ENCODE measurements around the gene WDR49.
"Not testable (repeated sequence)": the region's sequence is repeated elsewhere in the genome, so short reads cannot be mapped to it uniquely, and the experiment has no call there.

The WDR49 gene

DNA sequence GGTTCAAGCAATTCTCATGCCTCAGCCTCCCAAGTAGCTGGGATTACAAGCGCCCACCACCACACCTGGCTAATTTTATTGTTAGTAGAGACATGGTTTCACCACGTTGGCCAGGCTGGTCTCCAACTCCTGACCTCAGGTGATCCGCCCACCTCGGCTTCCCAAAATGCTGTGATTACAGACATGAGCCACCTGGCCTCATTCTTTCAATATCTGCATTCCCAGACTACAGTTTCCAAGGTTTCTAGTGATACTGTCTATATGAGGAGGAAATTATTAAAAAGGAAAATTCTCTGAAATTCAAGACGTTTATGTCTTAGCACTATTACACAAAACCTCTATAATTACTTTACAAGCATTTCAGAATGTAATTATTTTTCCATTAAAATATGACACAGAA is 39.5 kb downstream of the WDR49 start:
- DNase-seq (ENCODE audit: low spot score) = not testable (repeated sequence)

DNA sequence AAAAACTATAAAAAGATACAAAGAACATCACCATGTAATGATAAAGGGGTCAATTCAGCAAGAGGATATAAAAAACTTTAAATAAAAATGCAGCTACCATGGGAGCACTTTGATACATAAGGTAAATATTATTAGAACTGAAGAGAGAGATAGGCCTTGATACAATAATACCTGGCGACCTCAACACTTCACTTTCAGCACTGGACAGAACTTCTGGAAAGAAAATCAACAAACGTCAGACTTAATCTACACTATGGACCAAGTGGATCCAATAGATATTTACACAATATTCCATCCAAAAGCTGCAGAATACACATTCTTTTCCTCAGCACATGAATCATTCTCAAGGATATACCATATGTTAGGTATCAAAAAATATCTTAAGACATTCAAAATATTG is 42.0 kb downstream of the WDR49 start:
- DNase-seq (ENCODE audit: low spot score) = no peak

DNA sequence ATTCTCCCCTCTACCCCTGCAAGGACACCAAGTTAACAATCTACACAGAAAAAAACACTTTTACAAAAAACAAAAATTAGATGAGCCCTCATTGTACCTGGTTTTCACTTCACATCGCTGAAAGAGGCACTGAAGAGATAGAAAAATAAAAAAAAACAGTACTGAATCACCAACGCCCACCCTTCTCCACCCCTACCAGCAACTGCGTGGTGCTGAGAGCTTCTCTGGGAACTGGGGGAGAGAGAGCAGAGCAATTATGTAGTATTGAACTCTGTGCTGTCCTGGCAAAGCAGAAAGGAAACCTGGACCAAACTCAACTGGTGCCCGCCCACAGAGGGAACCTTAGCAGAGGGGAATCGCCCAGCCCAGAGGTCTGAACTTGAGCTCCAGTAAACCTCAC is 44.6 kb downstream of the WDR49 start:
- no peak for DNase-seq (ENCODE audit: low spot score)

DNA sequence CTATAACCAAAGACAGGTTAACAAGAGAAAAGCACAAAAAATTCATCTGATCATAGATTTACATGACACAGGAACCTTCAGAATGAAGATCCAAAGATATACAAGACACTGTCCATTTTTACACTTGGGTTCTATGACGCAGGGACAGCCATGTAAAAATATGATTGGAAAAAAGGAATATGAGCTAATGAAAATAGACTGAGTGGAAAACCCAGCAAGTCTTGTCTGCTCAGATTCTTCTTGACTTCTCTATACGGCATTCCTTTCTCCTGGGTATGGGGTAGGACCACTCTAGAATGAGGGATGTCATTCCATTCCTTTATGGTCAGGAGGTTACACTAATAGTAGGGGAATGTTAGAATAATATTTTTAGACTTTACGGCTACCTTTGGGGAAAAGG is 46.9 kb downstream of the WDR49 start:
- DNase-seq (ENCODE audit: low spot score) = no peak

DNA sequence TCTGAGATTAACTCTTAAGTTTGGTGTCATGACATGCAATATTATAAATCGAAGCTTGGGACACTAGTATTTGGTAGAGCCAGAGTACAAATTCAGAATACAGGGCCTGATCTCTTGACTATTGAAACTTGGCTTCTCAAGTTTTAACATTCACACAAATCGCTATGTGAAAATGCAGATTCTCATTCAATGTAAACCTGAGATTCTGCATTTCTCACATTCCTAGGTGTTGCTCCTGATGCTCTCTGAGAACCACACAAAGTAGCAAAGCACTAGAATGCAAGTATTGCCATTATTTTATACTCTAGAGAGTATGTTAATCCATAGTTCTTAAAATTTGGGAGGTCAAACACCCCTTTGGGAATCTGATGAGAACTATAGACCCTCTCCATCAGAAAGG is 47.9 kb downstream of the WDR49 start:
- DNase-seq (ENCODE audit: low spot score) = no peak

DNA sequence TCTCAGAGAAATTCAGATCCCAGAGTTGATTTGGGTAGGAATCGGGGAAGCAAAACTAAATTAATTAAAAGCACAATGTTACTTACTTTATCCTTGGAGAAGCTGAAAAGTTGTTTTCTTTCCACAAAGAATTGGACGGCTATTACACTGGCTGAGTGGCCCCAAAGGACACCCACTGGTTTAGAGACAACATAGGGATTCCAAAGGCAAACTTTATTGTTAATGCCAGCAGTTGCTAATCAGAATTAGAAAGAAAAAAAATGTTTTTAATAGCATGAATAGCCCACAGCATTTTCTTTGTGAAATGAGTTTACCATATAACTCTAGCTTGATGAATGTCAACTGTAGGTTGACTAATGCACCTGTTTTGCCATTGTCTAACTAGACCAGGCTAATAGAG is 51.7 kb downstream of the WDR49 start:
- no peak for DNase-seq (ENCODE audit: low spot score)

DNA sequence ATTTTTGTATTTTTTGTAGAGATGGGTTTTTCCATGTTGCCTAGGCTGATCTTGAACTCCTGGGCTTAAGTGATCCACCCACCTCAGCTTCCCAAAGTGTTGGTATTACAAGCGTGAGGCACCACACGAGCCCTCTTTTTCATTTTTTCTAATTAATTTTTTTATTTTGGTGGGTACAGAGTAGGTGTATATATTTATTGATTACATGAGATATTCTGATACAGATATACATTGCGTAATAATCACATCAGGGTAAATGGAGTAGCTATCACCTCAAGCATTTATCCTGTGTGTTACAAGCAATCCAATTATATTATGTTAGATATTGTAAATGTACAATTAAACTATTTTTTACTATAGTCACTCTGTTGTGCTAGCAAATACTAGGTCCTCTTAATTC is 66.1 kb downstream of the WDR49 start:
- no peak for DNase-seq (ENCODE audit: low spot score)

DNA sequence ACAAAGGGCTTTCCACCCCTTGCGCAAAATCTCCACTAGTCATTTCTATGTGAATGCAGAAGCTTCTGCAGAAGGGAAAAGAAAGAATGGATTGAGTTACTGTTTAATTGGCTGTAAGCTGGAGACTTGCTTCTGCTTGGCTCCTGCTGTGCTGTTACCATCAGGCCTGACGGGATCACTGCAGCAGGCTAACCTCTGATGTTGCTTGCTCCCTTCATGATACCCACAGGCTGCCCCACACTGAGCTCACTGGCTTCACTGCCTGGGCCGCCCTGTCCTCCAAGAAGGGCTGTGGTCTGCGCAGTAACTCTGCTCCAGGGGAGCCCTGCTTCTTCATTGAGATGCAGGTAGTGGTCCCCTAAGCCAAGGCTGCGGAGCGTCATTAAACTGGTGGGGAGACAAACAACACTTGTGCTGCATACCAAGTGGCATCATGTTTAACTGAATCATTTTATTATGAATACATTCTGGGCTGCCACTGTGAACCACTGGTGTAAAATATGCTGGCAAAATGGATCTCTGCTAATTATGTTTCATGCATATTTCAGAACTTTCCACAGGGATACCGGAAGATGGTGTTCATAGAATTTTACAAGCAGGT is 78.6 kb downstream of the WDR49 start:
- peak; percentile 23 for DNase-seq (ENCODE audit: low spot score)

DNA sequence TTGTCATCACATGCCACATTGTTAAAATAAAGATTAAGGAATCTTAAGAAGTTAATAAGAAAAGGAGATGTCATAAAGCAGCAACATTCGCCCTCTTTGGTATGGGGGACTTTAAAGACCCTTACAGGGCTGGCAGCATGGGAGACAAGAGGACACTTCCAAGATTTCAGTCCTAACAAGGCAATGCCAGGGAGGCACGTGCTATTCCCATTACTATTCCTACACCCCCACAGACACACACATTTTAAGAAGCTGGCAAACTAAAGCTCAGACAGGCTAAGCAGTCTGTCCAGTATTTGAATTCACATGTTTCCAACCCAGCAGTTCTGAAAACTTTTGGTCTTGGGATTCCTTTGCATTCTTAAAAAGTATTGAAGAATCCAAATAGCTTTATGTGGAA is 80.8 kb downstream of the WDR49 start:
- DNase-seq (ENCODE audit: low spot score) = no peak

DNA sequence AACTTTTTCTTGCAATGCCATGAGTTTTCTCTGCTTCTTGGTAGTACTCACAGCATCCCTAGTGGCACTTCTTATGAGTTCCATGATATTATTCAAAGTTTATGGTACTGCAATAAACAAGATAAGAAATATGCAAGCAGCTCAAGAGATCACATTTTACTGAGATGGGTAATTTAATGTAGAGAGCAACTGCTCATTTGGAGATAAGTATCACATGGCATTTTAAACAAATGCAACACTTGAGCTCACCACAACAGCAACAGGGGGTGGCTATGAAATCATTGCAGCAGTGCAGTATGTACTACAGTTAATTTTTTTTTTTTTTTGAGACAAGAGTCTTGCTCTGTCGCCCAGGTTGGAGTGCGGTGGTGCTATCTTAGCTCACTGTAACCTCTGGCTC is 85.1 kb downstream of the WDR49 start:
- DNase-seq (ENCODE audit: low spot score) = no peak

DNA sequence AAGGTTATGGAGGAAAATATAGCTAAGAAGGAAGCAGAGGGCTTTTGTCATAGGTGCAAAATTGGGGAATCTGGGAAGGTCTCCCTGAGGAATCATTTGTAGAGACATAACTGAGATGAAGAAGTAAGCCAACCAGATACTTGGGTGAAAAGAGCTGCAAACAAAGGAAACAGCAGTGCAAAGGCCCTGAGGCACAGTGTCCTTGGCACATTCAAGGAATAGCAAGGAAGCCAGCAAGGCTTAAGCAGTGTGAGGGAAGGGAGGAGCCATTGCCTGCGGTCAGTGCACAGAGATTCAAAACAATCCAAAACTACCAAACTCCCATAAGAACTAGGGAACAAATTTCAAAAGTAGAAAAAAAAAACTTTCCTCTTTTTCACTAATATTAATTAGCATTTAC is 88.3 kb downstream of the WDR49 start:
- DNase-seq (ENCODE audit: low spot score) = no peak

DNA sequence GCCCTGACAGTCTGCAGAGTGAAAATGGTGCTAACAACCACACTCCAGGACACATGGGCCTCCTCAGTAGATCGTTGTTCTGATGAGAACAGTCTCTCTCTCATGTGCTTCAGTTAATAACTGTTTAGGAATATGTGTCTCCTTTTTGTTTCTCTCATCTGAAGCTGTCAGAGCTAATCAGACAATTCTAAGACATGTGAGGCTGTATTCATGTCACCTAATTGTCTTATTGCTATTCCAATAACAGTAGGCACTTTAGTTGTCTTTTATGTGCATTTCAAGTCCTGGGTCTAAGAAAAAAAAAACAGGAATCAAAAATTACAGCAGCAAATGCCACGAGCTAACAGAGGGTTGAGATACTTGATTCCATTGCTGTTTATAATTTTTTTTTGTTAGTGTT is 89.1 kb downstream of the WDR49 start:
- DNase-seq (ENCODE audit: low spot score) = no peak

DNA sequence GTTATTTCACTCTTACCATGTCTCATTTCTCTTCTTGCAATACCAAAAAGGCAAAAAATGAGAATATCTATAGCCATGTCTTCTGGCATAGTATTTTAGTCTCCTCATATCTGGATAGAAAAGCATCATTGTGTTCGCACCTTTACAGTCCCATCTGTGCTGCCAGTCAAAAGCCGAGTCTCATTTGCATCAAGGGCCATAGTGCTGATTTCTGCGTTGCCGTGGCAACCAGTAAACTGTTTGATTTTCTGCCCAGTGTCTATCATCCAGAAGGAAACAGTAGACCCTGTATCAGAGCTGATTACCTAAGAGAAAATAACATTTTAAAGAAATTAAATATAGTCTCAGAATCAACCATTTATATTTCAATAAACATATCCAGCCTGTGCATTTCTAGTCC is 93.8 kb downstream of the WDR49 start:
- DNase-seq (ENCODE audit: low spot score) = no peak

DNA sequence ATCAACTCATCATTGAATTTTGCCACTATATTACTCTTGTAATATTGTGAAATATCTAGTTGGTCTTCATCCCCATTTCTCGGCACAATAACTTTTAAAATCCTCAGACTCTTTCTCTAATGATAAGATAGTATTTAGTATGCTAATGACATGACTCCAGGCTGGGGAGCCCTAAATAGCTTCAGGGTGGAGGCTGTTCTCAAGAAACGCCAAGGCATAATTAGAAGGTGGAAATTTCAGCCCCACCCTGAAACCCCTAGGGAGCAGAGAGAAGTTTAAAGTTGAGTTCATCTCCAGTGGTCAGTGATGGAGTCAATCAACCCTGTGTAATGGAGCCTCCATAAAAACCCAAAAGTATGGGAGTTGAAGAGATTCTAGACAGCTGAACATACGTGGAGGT is 98.8 kb downstream of the WDR49 start:
- DNase-seq (ENCODE audit: low spot score) = no peak

DNA sequence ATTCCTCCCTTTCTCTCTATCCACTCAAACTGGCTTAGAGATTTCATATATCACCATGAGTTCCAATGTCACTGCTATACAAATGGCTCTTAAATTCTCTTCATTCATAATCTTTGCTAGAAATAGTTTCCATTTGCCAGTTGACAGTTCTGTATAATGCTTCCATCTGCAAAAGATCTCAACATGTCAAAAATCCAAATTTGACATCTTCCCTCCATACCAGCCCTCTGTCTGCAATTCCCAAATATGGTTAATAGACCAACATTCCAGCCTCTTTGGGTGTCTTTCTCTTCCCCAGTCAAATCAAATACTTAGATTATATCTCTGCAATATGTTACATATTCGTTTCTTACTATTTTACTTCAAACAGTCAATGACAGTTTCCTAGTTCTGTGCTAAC is 115.7 kb downstream of the WDR49 start:
- no peak for DNase-seq (ENCODE audit: low spot score)

DNA sequence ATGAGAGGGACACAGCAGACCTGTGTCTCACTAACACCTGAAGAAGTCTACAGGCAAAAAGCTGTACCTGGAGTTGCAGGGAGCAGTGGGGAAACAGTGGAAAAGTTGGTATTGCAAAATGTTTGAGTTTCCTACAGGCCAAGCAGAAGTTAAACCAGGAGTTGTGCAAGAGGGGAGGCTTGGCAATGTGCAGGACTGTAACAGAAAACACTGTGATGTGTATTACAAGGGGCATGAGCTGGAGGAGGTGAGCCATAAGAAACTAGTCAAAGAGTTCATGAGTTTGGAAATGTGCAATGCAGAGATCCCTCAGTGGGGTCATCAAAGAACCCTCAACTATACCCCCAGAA is 132.8 kb downstream of the WDR49 start:
- no peak for DNase-seq (ENCODE audit: low spot score)

DNA sequence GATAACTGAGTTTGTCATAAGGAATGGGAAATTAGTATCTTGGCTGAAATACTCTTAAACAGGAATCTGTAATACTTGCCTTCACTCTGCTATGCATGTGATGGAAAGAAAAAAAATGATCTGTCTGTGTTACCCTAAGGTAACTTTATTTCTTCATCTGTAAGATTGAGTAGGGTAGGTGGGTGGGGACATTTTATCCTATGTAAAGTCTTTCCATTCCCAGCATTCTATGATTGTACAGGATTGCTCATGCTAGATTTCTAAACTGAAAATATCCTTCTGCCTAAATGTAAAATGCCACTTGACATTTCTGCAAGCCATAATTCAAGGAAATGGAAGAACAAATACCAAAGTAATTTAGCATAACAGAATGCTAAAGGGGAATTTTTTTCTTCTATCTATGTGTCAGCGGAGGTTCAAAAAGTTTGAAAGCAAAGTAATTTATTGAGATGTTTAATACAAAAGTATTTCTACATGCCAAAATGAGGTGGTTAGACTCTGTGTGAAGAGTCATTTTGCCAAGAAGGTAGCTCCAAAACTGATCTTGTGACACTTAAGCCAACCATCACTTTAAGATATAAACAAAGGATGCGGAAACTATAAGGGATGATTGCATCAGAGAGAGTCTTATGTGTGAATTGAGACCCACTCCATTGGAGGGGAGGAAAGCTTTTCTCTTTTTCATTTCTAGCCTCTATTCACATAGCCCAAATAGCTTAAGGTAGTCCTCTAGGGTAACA is 133.3 kb downstream of the WDR49 start:
- DNase-seq (ENCODE audit: low spot score) = no peak

DNA sequence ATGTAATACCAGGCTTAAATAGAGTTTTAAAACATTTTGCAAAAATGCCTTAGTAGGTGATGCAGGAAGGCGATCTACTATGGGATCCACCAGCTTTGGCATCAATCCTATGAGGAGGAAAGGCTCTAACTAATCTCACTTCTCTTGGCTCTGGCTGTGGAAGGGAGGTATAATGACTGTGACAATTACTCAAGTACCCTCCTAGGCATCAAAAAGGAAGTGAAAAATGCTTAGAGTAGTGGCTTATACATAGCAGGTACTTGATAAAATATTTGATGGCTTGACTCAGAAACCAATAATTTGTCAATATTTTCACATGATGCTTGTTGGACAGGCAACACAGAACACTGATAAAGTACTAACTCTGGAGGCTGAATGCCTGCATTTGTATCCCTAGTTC is 145.8 kb downstream of the WDR49 start:
- no peak for DNase-seq (ENCODE audit: low spot score)

DNA sequence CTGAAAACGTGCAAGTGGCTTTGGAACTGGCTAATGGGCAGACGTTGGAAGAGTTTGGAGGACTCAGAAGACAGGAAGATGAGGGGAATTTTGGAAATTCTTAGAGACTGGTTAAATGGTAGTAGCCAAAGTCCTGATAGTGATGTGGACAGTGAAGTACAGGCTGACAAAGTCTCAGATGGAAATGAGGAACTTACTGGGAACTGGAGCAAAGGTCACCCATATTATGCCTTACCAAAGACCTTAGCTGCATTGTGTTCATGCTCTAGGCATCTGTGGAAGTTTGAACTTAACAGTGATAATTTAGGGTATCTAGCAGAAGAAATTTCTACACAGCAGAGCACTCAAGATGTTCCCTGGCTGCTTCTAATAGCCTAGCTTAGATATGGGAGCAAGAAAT is 151.3 kb downstream of the WDR49 start:
- no peak for DNase-seq (ENCODE audit: low spot score)

DNA sequence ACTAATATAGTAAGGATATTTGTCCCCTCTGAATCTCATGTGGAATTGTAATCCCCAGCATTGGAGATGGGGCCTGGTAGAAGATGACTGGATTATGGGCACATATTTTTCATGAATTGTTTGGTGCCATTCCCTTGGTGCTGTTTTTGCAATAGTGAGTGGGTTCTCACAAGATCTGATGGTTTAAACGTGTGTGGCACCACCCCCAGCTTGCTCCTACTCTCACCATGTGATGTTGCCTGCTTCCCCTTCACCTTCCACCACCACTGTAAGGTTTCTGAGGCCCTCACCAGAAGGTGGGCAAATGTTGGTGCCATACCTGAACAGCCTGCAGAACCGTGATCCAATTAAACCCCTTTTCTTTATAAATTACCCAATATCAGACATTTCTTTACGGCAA is 151.8 kb downstream of the WDR49 start:
- no peak for DNase-seq (ENCODE audit: low spot score)

DNA sequence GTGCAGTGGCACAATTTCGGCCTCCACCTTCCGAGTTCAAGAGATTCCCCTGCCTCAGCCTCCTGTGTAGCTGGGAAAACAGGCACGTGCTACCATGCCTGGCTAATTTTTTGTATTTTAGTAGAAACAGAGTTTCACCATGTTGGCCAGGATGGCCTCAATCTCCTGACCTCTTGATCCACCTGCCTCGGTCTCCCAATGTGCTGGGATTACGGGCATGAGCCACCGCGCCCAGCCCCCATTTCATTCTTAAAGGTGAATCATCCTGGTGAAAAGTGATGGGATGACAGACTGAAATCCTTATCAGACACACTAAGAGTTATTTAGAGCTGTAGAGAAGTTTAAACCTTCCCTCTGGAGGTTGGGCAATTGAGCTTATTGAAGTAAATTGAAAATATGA is 155.8 kb downstream of the WDR49 start:
- DNase-seq (ENCODE audit: low spot score) = no peak

DNA sequence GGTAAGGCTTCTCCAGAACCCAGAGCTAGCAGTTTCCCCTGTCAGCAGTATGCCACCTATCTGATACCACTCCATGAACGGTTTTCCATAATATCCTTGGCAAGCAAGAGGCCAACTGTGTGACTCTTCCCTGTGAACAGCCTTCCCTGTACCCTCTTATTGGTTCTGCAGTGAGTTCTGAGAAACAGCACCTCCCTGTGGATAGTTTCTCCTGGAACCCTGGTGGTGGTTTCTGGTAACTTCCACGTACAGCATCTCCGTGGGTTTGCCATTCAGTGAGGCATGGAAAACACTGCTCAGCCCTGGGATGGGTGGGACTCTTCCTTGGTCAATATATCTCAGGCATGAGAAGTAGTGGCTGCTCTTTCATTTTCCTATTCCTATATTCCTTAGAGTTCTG is 160.5 kb downstream of the WDR49 start:
- DNase-seq (ENCODE audit: low spot score) = peak; percentile 44

DNA sequence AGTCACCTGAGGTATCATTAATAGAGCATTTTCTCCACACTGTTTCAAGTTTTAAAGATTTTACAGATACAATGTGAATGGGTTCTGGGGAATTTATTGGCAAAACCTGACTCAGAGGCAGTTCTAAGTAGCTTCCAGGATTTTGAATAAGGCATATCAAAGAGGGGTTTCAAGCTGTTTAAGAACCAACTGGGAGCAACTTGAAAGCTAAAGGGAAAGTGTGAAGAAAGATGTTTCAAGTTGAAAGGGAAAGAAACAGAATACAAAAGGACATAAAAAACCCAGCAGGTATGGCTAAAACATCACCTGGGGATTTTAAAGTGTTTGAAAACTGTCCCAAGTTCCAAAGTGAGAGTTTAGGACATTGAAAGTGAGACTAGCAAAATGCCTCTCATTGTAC is 162.1 kb downstream of the WDR49 start:
- DNase-seq (ENCODE audit: low spot score) = no peak

DNA sequence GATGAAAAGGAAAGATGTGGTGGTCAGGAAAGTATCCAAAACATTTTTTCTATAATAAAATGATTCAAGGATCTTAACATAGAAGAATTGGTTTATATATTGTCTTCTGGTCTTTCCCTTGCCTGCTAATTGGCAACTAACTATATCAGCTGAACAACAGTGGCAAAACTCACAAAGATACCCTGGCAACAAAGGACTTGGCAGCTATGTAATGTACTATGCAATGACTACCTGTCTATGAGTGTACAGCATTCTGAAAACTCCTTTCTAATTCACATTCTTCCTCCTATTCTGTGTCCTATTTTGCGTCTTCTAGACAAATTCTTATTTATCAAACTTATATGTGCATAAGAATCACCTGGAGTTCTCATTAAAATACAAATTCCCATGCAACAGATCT is 164.2 kb downstream of the WDR49 start:
- no peak for DNase-seq (ENCODE audit: low spot score)
